HTR-8/SVneo (cell line): Measurements from ENCODE around the gene PEX12.
"Not testable (repeated sequence)": the region's sequence is repeated elsewhere in the genome, so short reads cannot be mapped to it uniquely, and the experiment has no call there.

Experiments used
- DNase-seq: peaks from one replicate; pipeline ENCODE4 v3.0.0; 2011; ENCODE audit warnings: low spot score, mixed read lengths; ENCODE audit not compliant: insufficient read length
- FAIRE-seq: peaks from 2 replicates; lab custom pipeline; 2011; peaks lifted over from hg19 to GRCh38; lab: Jason Lieb, UNC

PEX12 gene

GRCh38 chr17:35540589-35541404 lies 37.6 kb downstream of the PEX12 start:
- no peak for FAIRE-seq
- peak; percentile 43 for DNase-seq

DNA sequence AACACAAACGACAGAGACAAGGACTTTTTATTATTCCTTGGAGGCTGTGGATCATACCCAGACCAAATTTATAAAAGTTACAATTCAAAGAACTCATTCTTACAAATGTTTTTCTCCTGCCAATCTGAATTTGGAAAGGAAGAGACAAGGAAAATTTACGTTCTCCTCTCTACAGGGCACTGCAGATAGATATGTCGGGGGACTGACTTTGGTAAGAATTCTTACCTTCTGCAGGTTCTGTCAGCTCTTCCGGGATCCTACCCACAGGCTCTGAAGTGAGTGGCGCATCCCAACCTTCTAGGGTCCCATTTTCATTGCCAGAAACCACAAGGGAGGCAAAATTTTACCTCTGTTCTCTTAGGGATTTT lies 38.7 kb downstream of the PEX12 start:
- DNase-seq (no peak), FAIRE-seq (no peak)

DNA sequence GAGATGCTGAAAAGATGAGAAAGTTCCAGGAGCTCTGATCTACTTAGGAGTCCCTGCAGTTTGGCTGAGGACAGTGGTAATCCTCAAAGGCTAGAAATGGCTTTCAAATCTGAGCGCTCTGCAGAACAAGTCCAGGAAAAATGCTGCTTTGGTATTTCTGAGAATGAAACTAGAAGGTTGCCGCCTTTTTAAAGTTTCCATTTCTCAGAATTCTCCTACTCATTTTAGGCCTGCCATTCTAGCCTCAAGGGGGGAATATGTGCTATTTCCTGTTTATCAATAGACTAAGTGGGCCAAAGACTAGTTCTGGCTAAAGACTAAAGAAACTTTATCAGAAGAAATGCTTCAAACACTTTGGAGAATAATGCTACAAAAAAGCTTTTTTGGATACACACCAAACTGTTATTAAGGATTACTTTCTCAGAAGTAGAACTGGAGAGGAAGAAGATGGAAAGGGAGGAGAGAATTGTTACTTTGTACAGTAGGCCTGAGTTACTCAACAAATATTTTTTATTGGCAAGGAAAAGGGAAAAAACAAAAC lies 40.7 kb downstream of the PEX12 start, which contains the start of gene SLFN12L:
Gene SLFN12L (minus strand): TSS at position 78 of the 541 bp plus-strand sequence. CDS start 15,314 bp downstream, outside the sequence.
- DNase-seq (no peak), FAIRE-seq (no peak)

GRCh38 chr17:35536664-35537171 lies 41.7 kb downstream of the PEX12 start:
- FAIRE-seq (no peak), DNase-seq (no peak)

DNA sequence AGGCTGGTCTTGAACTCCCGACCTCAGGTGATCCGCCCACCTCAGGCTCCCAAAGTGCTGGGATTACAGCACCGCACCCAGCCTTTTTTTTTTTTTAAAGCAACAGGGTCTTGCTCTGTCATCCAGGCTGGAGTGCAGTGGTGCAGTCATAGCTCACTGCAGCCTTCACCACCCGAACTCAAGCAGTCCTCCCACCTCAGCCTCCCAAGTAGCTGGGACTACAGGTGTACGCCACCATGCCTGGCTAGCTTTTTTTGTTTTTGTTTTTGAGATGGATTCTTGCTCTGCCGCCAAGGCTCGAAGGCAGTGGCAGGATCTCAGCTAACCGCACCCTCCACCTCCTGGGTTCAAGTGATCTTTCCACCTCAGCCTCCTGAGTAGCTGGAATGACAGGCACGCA lies 43.0 kb downstream of the PEX12 start:
- not testable (repeated sequence) for FAIRE-seq

DNA sequence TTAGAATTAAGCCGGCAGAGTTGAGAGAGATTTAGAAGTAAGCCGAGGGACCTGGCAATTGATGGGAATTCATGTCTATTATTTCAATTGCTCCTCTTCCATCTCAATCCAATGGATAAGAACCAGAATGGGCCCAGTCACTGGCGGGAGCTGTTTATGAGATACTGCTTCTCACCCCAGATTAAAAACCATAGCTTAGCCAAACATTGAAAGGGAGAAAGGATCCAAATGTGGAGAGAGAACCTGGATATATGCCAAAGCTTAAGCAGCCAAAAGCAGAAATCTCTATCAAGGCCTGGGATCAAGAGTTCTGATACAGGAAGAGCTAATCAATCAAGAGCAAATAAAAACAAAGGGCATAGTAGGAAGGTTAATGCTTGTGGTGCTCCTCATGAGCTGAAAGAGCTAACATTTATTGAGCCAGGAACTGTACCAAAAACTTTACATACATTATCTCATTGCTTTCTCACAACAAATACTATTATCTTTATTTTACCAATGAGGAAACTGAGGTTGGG lies 43.7 kb downstream of the PEX12 start:
- DNase-seq = no peak
- no peak for FAIRE-seq

More for the DNA sequence above, 43.0 kb downstream of the PEX12 start:
- not testable (repeated sequence) for DNase-seq

- DNase-seq = no peak
- no peak for FAIRE-seq
These were observed 47.2 kb downstream of the PEX12 start for GRCh38 chr17:35531160-35531559.

- no peak for FAIRE-seq
- no peak for DNase-seq
These were observed 48.5 kb downstream of the PEX12 start for GRCh38 chr17:35529866-35530265.

DNA sequence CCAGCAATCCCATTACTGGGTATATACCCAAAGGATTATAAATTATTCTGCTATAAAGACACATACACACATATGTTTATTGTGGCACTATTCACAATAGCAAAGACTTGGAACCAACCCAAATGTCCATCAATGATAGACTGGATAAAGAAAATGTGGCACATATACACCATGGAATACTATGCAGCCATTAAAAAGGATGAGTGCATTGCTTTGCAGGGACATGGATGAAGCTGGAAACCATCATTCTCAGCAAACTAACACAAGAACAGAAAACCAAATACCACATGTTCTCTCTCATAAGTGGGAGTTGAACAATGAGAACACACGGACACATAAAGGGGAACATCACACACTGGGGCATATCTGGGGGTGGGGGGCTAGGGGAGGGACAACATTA lies 49.0 kb downstream of the PEX12 start:
- DNase-seq, FAIRE-seq: not testable (repeated sequence)
